ENCODE results near the gene FRMD4A.

FRMD4A gene

GRCh38 chr10:14035506-14035905 is 295.2 kb downstream of the FRMD4A start:
- H3K4me3 ChIP-seq (ENCODE audit: low read length) = no peak overlapping the region
- no peak for TF ChIP-seq ZNF274 (IDR thresholded peaks at IDR 0.05; ENCODE audit: low read depth, low read length)

GRCh38 chr10:14032406-14032998 is 298.2 kb downstream of the FRMD4A start:
- no peak for TF ChIP-seq ZNF274 (IDR thresholded peaks at IDR 0.05; ENCODE audit: low read depth, low read length)
- H3K4me3 ChIP-seq (ENCODE audit: low read length) = no peak overlapping the region

- H3K4me3 ChIP-seq (ENCODE audit: low read length) = no peak overlapping the region
- TF ChIP-seq ZNF274 (IDR thresholded peaks at IDR 0.05; ENCODE audit: low read depth, low read length) = no peak
Measured at GRCh38 chr10:14026325-14026724, 304.4 kb downstream of the FRMD4A start.

GRCh38 chr10:14025283-14026189 is 305.2 kb downstream of the FRMD4A start:
- no peak overlapping the region for H3K4me3 ChIP-seq (ENCODE audit: low read length)
- no peak for TF ChIP-seq ZNF274 (IDR thresholded peaks at IDR 0.05; ENCODE audit: low read depth, low read length)

GRCh38 chr10:14024329-14025202 is 306.2 kb downstream of the FRMD4A start:
- no peak for TF ChIP-seq ZNF274 (IDR thresholded peaks at IDR 0.05; ENCODE audit: low read depth, low read length)
- H3K4me3 ChIP-seq (ENCODE audit: low read length) = no peak overlapping the region; the same call in 1 of the 2 replicates

GRCh38 chr10:14023673-14024328 is 306.9 kb downstream of the FRMD4A start:
- H3K4me3 ChIP-seq (ENCODE audit: low read length) = no peak overlapping the region; the same call in 1 of the 2 replicates
- no peak for TF ChIP-seq ZNF274 (IDR thresholded peaks at IDR 0.05; ENCODE audit: low read depth, low read length)

- no peak overlapping the region for H3K4me3 ChIP-seq (ENCODE audit: low read length)
- no peak for TF ChIP-seq ZNF274 (IDR thresholded peaks at IDR 0.05; ENCODE audit: low read depth, low read length)
Measured at GRCh38 chr10:14022954-14023672, 307.6 kb downstream of the FRMD4A start.

- H3K4me3 ChIP-seq (ENCODE audit: low read length) = no peak overlapping the region
- no peak for TF ChIP-seq ZNF274 (IDR thresholded peaks at IDR 0.05; ENCODE audit: low read depth, low read length)
Measured at GRCh38 chr10:14022052-14022451, 308.7 kb downstream of the FRMD4A start.

- no peak overlapping the region for H3K4me3 ChIP-seq (ENCODE audit: low read length)
- no peak for TF ChIP-seq ZNF274 (IDR thresholded peaks at IDR 0.05; ENCODE audit: low read depth, low read length)
Measured at GRCh38 chr10:14020037-14020664, 310.6 kb downstream of the FRMD4A start.

GRCh38 chr10:14017467-14017866 is 313.3 kb downstream of the FRMD4A start:
- TF ChIP-seq ZNF274 (IDR thresholded peaks at IDR 0.05; ENCODE audit: low read depth, low read length) = no peak

GRCh38 chr10:14016931-14017333 is 313.8 kb downstream of the FRMD4A start:
- no peak for TF ChIP-seq ZNF274 (IDR thresholded peaks at IDR 0.05; ENCODE audit: low read depth, low read length)

More at GRCh38 chr10:14017467-14017866, 313.3 kb downstream of the FRMD4A start:
- H3K4me3 ChIP-seq (ENCODE audit: low read length) = no peak overlapping the region

GRCh38 chr10:14016011-14016536 is 314.6 kb downstream of the FRMD4A start:
- TF ChIP-seq ZNF274 (IDR thresholded peaks at IDR 0.05; ENCODE audit: low read depth, low read length) = no peak

More at GRCh38 chr10:14016931-14017333, 313.8 kb downstream of the FRMD4A start:
- H3K4me3 ChIP-seq (ENCODE audit: low read length) = no peak overlapping the region

More at GRCh38 chr10:14016011-14016536, 314.6 kb downstream of the FRMD4A start:
- H3K4me3 ChIP-seq (ENCODE audit: low read length) = no peak overlapping the region

Measured in GM08714 (cell line).